NCI-H748 (cell line): ENCODE measurements around the gene MLN.
A peak's percentile ranks its signal among the peaks of the same experiment; 100 is the strongest.

ENCODE experiments used
- DNase-seq: peaks from one replicate; lab custom pipeline; 2025; ENCODE audit not compliant: unreplicated experiment; lab: John Stamatoyannopoulos, UW

Gene MLN

DNA sequence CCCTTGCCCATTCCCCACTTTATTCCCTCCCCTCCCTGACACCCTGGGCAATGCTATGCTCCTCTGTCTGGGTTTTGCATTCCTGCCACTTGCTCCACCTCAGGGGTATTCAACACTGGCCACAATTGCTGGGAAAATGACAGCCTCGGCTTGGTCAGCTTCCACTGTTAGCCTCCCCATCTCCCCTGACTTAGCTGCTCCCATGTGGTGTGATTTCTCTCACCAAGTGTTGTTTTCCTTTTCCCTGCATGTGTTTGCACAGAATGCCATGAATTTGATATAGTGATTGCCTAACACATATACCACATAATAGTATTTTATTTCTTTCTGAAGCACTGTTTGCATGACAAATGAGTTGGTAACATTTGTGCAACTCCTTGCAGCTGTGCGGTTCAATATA, 13.4 kb downstream of the MLN start:
- DNase-seq: no peak

DNA sequence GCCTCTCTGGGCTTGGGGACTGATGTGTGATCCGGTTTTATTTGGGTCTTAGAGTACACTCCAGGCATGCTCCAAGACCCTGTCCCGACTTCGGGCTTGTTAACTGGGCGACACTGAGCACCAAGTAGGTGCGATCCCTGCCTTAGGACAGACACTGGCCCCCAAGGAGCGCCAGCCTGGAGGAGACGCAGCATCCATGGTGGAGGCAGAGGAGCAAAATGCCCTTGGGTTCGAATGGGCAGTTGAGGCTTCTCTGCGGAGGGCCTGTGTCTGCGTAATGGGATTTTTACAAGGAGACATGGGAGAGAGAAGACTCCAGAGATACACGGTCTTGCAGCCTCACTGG, 14.3 kb downstream of the MLN start:
- no peak for DNase-seq

DNA sequence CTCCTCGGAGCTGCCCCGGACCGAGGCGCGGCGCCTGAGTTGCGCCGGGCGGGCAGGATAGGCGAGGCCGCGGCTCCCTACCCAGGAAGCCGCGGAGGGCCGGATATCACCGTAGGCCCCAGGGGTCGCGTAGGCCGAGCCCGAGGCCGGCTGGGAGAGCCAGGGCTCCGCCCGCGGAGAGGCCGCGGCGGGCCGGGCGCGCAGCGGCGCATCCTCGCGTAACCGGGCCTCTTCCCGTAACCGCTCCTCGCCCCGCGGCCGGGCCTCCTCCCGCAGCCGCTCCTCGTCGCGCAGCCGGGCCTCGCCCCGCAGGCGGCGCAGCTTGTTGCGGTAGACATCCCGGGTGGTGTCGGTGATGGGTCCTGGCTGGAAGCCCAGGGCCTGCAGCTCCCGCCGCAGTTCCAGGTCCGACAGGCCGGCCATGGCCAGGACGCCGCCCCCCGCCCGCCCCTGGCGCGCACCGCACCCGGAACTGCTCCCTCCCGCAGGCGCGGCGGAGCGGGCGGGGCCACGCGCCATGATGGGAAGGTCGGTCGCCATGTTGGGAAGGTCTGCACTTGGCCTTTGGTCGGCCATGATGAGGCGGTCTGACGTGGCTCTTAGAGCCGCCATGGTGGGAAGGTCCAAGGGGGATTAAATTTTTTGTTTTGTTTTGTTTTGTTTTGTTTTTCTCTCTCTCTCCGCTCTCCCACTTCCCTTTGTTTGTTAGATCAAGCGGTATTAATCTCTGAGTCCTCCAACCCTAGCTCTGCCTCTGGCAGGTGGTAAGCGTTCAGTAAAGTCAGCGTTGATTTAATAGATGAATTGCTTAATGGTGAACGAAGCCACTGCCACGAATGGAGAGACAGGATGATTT, 14.9 kb downstream of the MLN start, which contains the start of gene LEMD2:
Gene LEMD2 (minus strand): TSS at position 437 of the 856 bp plus-strand sequence. CDS start 14 bp downstream, at position 423.
- DNase-seq: peak; percentile 95

DNA sequence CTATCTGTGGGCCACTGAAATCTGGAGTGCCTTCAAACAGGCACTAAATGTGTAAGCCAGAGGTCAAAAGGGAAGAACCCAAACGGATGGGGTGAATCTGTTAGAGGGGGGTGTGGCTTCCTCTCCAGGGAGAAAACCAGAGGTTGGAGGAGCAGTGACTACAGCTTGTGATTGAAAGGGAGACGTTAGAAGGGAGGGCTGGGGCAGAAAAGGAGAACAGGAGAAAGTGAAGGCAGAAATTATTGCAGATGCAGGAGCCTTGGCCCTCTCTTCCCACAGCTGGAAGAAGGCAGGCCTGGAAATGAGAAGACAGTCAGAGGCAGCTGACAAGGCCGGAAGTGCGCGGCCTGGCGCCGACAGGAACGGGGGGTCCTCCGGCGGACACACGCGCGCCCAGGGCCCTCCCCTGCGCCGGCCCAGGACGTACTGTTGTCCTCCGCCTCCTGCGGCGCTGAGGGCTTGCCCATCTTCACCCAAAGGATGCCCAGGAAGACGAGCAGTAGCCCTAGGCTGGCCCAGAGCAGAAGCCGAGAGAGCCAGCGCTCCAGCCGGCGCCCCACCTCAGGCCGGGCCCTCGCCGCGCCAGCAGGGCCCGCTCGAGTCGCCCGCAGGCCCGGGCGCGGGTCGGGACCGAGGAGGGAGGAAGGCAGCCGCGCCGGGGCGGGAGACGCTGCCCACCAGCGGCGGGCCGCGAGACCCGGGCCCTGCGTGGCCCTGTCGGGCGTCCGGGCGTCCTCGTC, 15.7 kb downstream of the MLN start:
- peak; percentile 72 for DNase-seq

DNA sequence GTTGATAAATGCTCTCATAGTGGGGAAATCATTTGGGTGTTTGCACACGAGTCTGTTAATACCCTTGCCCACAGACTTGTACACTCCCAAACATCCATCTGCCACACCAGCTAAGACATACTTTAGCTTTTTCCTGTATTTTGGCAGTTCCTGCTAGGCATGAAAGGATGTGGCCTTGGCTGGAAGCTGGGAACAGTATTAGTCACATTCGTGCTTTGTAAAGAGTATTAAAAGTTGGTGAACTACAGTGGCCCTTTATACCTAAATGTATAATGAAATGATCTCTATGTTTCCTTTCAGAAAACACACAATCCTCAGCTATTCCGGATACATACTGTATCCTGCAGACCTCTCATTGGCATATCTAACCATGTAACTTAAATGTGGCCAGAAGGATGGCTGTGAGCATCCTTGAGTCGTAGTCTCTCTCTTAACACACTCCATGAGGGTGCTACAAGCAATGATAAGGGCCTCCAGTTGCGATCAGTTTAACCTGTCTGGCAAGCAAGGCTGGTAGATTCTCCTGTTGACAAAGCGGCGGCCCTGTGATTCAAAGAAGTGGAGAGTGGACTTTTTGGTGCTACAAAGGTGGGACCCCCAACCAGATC, 16.4 kb downstream of the MLN start:
- DNase-seq: no peak

DNA sequence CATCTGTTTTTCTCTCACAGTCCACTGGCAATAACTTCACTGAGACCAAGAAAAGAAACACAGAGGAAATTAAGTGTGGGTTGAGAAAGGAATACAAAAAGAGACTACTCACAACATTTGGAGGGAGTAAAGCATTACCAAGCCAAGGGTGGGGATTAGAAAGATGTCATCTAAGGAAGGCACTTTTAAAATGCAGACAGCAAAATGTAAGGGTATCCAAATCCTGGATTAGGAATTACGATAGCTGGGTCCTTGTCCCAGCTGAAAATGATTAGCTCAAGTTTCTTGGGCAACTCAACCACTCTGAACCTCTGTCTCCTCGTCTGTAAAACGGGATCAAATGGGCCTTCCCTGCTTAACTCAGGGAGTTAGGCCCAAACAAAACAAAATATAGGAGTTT, 17.1 kb downstream of the MLN start:
- no peak for DNase-seq

DNA sequence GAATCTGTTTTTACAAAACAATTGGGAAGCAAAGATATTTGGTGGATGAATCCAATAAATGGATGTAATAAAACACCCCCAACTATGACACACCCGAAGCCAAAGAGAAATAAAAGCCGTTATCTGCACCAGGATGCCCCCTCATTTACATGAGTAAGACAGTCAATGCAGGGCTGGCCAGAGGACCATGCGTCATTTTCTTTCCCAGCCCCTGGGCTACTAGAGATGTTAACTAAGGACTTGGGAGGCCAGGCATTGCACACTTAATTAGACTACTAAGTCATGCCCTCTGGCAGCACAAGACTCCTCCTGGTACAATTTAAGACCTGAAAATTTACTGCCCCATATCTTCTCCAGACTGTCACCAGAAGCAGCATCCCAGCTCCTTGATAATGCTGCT, 18.0 kb downstream of the MLN start:
- DNase-seq: no peak

DNA sequence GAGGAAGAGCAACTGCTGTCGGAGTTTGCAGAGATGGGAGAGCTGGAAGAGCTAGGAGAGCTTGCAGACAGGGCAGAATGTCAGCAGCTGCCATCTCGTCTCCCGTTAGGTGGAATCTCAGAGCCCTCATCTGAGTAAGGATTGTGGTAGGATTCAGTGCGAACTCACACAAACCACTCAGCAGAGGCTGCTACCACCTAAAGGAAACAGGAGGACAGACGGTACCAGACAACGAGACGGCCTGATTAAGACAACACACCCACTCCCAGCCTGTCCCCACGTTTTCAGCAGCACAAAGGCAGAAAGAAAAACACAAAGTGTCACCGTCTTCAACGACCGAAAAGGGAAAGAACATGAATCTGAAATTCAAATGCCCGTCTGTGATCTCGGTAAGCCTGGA, 19.0 kb downstream of the MLN start:
- no peak for DNase-seq

DNA sequence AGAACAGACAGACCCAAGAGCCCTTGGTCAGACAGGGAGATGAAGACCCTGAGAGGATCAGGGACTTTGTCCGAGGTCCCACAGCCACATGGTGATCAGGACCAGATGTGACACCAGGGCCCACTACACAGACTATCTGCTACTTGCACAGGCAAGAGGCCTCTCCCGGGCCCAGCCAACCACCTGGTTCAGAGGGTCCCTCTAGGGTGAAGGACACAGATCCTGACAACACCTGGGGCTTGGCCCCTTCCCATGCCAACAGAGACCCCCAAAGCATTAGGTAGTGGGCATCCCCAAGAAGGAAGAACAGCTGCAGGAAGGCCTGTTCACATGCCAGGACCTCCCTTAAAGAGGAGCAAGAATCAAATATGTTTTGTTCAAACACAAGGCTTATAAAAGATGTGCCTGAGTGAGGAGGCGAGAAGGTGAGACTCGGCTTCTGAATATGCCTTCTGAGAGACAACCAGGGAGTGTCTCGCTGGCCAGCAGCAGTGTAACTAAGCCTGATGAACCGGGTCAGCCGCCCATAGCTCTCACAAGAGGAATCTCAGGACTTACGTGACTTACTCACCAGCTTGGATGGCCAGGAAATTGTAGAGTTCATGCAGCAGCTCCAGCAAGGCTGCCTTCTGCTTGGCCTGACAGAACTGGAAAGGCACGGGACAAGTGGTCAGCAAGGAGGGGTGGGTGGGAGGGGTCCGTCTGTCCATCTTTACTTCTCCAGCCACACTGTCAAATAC, 19.9 kb downstream of the MLN start:
- DNase-seq: no peak

DNA sequence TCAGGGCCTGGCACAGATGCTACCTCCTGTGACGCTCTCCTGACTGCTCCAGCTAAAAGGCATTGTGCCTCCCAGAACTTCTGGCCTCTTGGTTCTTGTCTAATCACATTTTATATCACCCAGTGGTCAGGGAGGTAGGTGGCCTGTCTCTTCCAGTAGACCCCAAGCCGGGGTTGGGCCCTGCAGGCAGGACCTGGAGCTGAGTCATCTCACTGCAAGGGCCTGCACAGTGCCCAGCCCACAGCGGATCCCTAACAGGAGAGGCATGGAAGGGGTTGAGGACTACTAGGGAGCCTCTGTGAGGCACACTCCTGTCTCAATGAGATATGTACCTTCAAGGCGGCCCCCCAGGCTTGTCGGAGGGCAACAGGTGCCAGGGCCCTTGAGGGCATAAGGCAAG, 21.2 kb downstream of the MLN start:
- no peak for DNase-seq

DNA sequence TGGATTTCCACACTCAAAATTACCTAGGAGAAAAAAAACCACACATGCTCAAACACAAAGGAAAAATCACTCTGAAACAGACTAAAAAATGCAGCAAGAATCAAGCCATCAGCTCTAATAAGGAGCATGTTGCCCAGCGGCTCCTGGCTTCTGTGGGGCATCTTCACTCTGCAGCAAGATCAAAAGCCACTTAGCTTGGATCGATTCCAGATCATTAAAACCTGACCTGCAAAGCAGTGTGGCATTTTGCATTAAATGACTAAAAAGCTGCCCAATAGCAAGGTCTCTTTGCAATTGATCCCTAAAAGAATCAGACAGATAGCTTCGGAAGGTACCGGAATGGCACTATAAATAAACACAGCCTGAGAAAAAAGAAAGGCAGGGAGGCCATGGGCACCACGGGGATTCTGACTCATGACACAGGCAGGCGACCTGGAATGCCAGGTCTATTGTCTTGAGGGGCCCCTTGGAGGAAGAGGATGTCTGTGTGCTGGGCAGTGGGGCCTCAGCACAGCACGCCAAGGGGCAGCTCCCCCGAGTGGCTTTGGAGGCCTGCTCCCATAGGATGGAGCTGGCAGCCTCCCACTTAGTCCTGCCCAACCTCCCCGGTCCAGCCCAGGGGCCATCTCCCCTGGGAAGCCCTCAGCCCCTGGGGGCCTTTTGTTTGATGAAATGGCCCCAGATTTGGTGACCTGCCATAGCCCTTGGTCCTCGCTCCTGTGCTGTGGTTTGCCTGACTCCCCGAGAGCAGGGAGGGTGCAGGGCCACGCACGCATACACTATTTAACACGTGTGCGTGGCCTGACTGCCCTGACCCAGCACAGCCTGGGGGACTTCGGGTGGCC, 22.4 kb downstream of the MLN start:
- no peak for DNase-seq

DNA sequence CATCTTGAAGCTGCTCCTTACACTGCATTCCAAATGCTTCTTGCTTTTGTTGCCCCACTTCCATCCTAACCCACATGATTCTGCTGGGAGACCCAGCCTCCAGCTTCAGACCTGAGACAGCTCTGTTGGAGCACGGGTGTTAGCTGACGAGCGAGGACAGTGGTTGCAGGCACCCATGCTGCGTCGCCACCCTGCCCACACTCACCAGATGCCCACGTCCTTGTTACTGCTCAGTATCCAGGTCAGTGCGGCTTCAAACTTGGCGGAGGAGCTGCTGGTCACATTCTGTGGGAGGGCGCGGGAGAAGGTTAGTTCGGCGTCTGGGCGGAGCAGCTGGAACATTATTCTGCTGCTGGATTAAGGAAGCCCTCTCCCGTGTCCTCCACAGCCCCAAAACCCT, 23.9 kb downstream of the MLN start:
- DNase-seq: no peak

DNA sequence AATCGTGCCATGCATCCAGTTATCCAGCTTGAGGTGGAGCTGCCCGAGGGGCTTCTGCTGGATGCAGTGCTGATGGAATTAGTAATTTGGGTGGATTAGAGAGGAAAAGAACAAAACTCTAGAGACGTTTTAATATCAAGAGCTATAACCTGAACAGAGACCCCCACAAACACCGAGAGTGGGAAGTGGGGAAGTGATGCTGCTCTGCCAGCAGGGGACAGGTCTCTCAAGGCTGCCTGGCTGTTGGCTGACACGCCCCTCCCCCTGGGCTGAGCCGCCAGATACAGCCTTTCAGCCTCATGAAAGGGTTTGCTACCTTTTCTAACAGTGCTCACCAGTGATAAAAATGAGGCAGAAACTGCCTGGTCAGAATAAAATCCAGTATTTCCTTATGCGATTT, 24.5 kb downstream of the MLN start:
- no peak for DNase-seq

DNA sequence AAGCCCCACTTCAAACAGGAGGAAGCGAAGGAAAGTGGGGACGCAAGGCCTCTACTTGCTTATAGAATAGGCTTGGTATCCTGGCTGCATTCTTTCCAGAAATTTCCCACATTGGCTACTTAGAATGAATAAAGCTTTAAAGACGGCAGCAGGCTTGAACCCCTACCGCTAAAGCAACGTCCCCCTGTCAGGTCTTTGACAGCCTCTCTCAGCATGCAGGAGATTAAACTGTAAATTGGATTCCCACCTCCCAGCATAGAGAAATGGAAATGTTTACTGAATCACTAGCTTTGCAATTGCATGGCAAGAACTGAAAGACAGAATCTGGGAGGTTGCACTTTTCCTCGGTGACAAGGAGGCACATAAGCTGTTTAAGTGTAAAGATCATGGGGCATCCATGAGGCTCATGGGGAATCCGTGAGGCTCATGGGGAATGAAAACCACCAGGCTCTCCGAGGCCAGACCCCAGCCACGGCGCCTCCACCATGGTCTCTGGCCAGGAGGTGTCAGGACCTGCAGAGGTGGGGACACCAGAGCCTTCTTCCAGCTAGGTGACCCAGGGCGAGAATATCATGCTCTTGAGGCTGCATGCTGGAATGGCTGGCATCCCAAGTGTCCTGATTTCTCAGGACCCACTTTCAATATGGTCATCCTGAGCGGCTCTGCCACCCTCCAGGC, 25.2 kb downstream of the MLN start:
- DNase-seq: no peak

DNA sequence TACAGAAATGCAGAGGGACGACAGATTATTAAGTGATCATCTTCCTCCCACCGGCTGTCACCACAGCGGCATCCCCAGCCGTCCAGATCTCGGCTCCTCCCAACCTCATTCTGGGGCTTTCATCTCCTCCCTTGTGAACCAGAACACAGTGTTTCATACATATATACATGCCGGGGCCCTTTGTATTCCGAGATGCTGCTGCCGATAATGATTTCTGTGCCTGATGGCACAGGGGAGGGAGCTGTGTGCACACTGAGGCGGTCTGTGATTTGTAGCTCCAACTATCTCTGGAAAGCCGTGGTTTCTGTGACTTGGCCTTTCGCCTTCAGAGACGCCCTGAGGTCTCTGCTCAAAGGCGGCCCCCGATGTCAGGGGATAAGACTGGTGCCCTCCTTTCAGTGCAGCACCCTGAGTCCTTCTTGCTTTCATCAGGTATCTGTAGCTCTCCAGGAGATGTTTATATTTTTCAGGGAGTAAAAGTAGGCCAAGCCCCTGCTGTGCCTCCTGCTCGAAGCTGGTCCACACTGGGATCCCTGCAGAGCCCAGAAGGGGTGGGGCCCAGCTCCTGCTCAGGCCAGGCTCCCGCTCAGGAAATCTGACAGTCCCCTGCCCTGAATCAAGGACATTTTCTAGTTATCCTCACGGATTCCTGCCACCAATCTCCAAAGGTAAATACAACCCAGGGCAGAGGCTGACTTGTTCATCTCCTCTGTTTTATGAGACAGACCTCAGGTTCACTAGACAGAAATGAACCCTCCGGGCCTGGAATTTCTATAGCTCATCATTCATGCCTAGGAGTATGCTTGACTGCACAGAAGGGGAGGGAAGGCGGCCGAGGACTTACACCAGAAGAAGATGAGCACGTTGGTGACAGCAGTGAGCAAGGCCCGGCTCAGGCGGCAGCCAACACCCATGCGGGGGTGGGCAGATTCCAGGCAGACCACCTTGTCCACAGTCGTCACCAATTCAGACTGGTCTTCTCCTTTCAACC, 26.1 kb downstream of the MLN start:
- DNase-seq: no peak

DNA sequence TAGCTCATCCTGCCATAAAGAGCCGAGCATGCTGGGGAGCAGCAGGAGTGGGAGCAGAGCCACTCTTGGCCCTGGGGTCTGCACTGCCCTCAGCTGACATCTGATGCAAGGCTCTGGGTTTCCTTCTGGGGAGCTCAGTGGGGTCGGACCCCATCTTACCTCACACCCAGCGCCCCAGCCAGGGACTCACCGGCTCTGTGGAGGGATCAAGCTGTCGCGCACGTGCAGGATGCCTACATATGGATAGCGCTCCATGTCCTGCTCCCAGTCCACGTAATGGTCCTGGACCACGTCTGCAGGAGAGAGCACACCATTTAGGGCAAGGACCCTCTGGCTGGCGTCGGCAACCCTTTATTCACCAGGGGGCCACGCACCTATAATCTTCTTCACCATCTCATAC, 27.0 kb downstream of the MLN start:
- no peak for DNase-seq

DNA sequence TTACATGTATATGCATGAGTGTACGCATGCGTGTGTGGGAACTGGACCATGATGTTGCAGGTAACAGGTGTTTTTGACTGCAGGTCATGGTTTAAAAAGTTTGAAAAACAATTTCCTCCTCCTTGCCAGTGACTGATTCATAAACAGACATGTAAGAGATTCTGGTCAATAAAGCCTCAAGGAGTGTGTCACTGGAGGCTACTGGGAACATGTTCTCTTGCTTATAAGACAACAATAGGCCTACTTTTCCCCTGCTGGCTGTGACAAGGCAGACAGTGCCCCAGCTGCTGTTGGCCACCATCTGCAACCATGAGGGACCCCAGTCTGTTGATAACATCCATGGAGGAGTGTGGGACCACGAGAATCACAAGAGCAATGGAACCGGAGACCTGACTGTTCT, 27.6 kb downstream of the MLN start:
- no peak for DNase-seq

DNA sequence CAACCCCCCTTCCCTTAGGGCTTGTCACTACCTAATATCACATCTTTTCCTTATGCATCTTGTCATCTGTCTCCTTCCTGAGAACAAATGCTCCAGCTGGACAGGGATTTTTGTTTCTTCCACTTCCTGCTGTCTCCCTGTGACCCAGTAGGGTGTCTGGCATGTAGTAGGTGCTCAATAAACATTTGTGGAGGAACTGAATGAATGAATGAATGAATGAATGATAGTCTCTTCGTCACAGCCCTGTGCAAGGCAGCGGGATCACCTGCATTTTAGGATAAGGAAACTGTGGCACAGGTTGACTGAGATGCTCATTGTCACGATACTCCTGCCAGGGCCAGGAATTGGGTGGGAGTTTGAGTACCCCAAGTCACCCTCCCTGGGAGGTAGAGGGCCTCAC, 29.0 kb downstream of the MLN start:
- no peak for DNase-seq
